H1 (cell line): ENCODE results near the gene KLF7. TPM values are rescaled to one million over a fixed set of nuclear protein-coding genes. Genes with fewer than 3 reads are reported as not detected.

Experiments
- CTCF ChIA-PET: fragments of 300-600 bp; sonication (Branson Sonifier 250); formaldehyde crosslinking; loops from one replicate; lab custom pipeline; 2021; ENCODE audit not compliant: partially characterized antibody; lab: Charles Lee
- POLR2A ChIA-PET: fragments of 300-600 bp; sonication (Branson Sonifier 250); formaldehyde crosslinking; loops from one replicate; lab custom pipeline; 2021; ENCODE audit warnings: inconsistent platforms; ENCODE audit not compliant: partially characterized antibody; lab: Charles Lee
- DNase-seq, 2 experiments: peaks; one replicate each; pipeline versions ENCODE4 v3.0.0 to v3.0.0-alpha.2; 2010 to 2022; ENCODE audit warnings: low spot score in 2 of 2, low read depth in 1 of 2, mixed read lengths in 1 of 2
- FAIRE-seq: peaks from 2 replicates; lab custom pipeline; 2011; peaks lifted over from hg19 to GRCh38; lab: Jason Lieb, UNC
- H2AFZ ChIP-seq: 2 replicates; pipeline ENCODE4 v1.8.1; 2012; ENCODE audit warnings: low read length, inconsistent platforms
- H2AK5ac ChIP-seq: 2 replicates; pipeline ENCODE4 v1.6.1; 2013; ENCODE audit warnings: low read depth, low read length
- H2BK120ac ChIP-seq: replicated peaks from 2 replicates; pipeline ENCODE3; 2013; ENCODE audit warnings: low read depth, low read length, inconsistent platforms
- H2BK12ac ChIP-seq: 2 replicates; pipeline ENCODE4 v1.6.1; 2013; ENCODE audit warnings: low read depth, low read length
- H2BK15ac ChIP-seq: 2 replicates; pipeline ENCODE4 v1.6.1; 2013; ENCODE audit warnings: low read length
- H2BK20ac ChIP-seq: 2 replicates; pipeline ENCODE4 v1.6.1; 2013; ENCODE audit warnings: low read length
- H2BK5ac ChIP-seq: 2 replicates; pipeline ENCODE4 v1.6.1; 2013; ENCODE audit warnings: low read depth, low read length
- H3K14ac ChIP-seq: 2 replicates; pipeline ENCODE4 v1.6.1; 2013; ENCODE audit warnings: inconsistent platforms; ENCODE audit not compliant: insufficient read length
- H3K18ac ChIP-seq: 2 replicates; pipeline ENCODE4 v1.6.1; 2013; ENCODE audit warnings: low read length; ENCODE audit errors: extremely low read depth
- H3K23ac ChIP-seq: 2 replicates; pipeline ENCODE4 v1.6.1; 2013; ENCODE audit warnings: inconsistent platforms; ENCODE audit not compliant: insufficient read length
- H3K23me2 ChIP-seq: 2 replicates; pipeline ENCODE4 v1.6.1; 2013; ENCODE audit warnings: low read depth, low read length
- H3K27ac ChIP-seq: 2 replicates; pipeline ENCODE4 v1.6.1; 2011; ENCODE audit warnings: low read depth, low read length, inconsistent platforms
- H3K27me3 ChIP-seq, 4 experiments: replicated peaks in 1 of 4; 1 replicate in 1 of 4; 2 replicates in 3 of 4; pipeline versions ENCODE4 v1.6.1 to v1.8.1; 2011 to 2013; ENCODE audit warnings: low read length in 3 of 4, mild to moderate bottlenecking in 3 of 4, inconsistent platforms in 2 of 4, mixed read lengths in 2 of 4, moderate library complexity in 1 of 4; ENCODE audit not compliant: control insufficient read depth in 3 of 4, insufficient read depth in 3 of 4; ENCODE audit errors: extremely low read depth in 1 of 4
- H3K36me3 ChIP-seq, 4 experiments: 2 replicates each; pipeline versions ENCODE4 v1.6.1 to v1.8.1; 2011 to 2013; ENCODE audit warnings: mild to moderate bottlenecking in 4 of 4, low read length in 3 of 4, moderate library complexity in 2 of 4, control low read depth in 1 of 4, inconsistent platforms in 1 of 4; ENCODE audit not compliant: insufficient read depth in 4 of 4, control insufficient read depth in 2 of 4
- H3K4ac ChIP-seq: replicated peaks from 2 replicates; pipeline ENCODE3; 2013; ENCODE audit warnings: low read length, low read depth, mixed read lengths, inconsistent platforms; ENCODE audit not compliant: insufficient read length
- H3K4me1 ChIP-seq, 4 experiments: replicated peaks in 1 of 4; 1 replicate in 1 of 4; 2 replicates in 3 of 4; pipeline versions ENCODE4 v1.6.1 to v1.8.1; 2011 to 2013; ENCODE audit warnings: low read length in 3 of 4, inconsistent platforms in 2 of 4, mixed read lengths in 1 of 4; ENCODE audit not compliant: insufficient read depth in 4 of 4, control insufficient read depth in 3 of 4
- H3K4me2 ChIP-seq, 2 experiments: 2 replicates each; pipeline versions ENCODE4 v1.6.1 to v1.8.1; 2011 to 2013; ENCODE audit warnings: low read depth in 2 of 2, low read length in 2 of 2, control low read depth in 1 of 2, inconsistent platforms in 1 of 2, mild to moderate bottlenecking in 1 of 2; ENCODE audit not compliant: insufficient read depth in 1 of 2
- H3K4me3 ChIP-seq, 4 experiments: fragments of 200-600, 300-600 bp in 1 of 4; sonication (generic), shearing (Covaris generic), sonication (Bioruptor Twin) in 1 of 4; 2 replicates each; pipeline versions ENCODE4 v1.5.1 to v1.8.1; 2011 to 2016; ENCODE audit warnings: low read length in 4 of 4, low read depth in 3 of 4, control low read depth in 2 of 4, inconsistent platforms in 2 of 4, mild to moderate bottlenecking in 2 of 4, mixed read lengths in 1 of 4, moderate library complexity in 1 of 4; ENCODE audit not compliant: insufficient read depth in 2 of 4; ENCODE audit errors: extremely low read depth in 1 of 4
- H3K56ac ChIP-seq: replicated peaks from 2 replicates; pipeline ENCODE3; 2013; ENCODE audit warnings: low read depth, mild to moderate bottlenecking, mixed read lengths, low read length, inconsistent platforms; ENCODE audit not compliant: insufficient read length
- H3K79me1 ChIP-seq: 2 replicates; pipeline ENCODE4 v1.6.1; 2013; ENCODE audit warnings: low read depth, low read length, control low read depth
- H3K79me2 ChIP-seq, 2 experiments: 2 replicates each; pipeline versions ENCODE4 v1.6.1 to v1.8.1; 2012 to 2013; ENCODE audit warnings: low read length in 2 of 2, mild to moderate bottlenecking in 2 of 2, inconsistent platforms in 1 of 2; ENCODE audit not compliant: insufficient read depth in 2 of 2, control insufficient read depth in 1 of 2
- H3K9ac ChIP-seq, 4 experiments: replicated peaks in 1 of 4; 1 replicate in 1 of 4; 2 replicates in 3 of 4; pipeline versions ENCODE4 v1.6.1 to v1.8.1; 2011 to 2013; ENCODE audit warnings: low read depth in 3 of 4, low read length in 3 of 4, control low read depth in 2 of 4, mild to moderate bottlenecking in 2 of 4, moderate library complexity in 2 of 4, inconsistent platforms in 1 of 4; ENCODE audit errors: extremely low read depth in 1 of 4
- H3K9me3 ChIP-seq, 2 experiments: 2 replicates each; pipeline versions ENCODE4 v1.6.1 to v1.8.1; 2012 to 2013; ENCODE audit warnings: mild to moderate bottlenecking in 2 of 2, moderate library complexity in 2 of 2, control low read depth in 1 of 2, inconsistent platforms in 1 of 2, low read depth in 1 of 2, low read length in 1 of 2, mixed read lengths in 1 of 2; ENCODE audit not compliant: insufficient read depth in 2 of 2
- H4K20me1 ChIP-seq, 2 experiments: replicated peaks in 1 of 2; 2 replicates each; pipeline versions ENCODE3 to v1.8.1; 2011 to 2013; ENCODE audit warnings: inconsistent platforms in 2 of 2, low read length in 2 of 2, mild to moderate bottlenecking in 1 of 2; ENCODE audit not compliant: insufficient read depth in 2 of 2, control insufficient read depth in 1 of 2
- H4K5ac ChIP-seq: 2 replicates; pipeline ENCODE4 v1.6.1; 2013; ENCODE audit warnings: low read length, low read depth, mixed read lengths, inconsistent platforms; ENCODE audit not compliant: insufficient read length
- H4K8ac ChIP-seq: 2 replicates; pipeline ENCODE4 v1.8.0; 2013; ENCODE audit warnings: mild to moderate bottlenecking, moderate library complexity, low read length, inconsistent platforms; ENCODE audit not compliant: insufficient read depth; ENCODE audit errors: extremely low read depth
- H4K91ac ChIP-seq: replicated peaks from 2 replicates; pipeline ENCODE3; 2013; ENCODE audit warnings: low read length, mixed read lengths, inconsistent platforms; ENCODE audit not compliant: insufficient read length
- BACH1 ChIP-seq: IDR thresholded peaks from 2 replicates; pipeline ENCODE4 v1.6.1; 2012; ENCODE audit warnings: low read length, improper control_type of control experiment
- CBX5 ChIP-seq: fragments of 300-800, 300-1000 bp; sonication (generic); IDR thresholded peaks from 2 replicates; pipeline ENCODE4 v1.7.1; 2016; ENCODE audit warnings: antibody characterized with exemption, low read length, low read depth
- E2F6 ChIP-seq: IDR thresholded peaks from 2 replicates; pipeline ENCODE4 v1.6.1; 2012; ENCODE audit warnings: inconsistent platforms
- EGR1 ChIP-seq: IDR thresholded peaks from 2 replicates; pipeline ENCODE4 v1.6.1; 2011; ENCODE audit warnings: low read depth, low read length, borderline replicate concordance
- NRF1 ChIP-seq: IDR thresholded peaks from 2 replicates; pipeline ENCODE4 v1.6.1; 2011; ENCODE audit warnings: mild to moderate bottlenecking, low read depth, low read length, improper control_type of control experiment
- PHF8 ChIP-seq: fragments of 200-600 bp; sonication (generic); conservative IDR thresholded peaks from 2 replicates; pipeline ENCODE4 v1.7.1; 2012; ENCODE audit warnings: low read depth, mild to moderate bottlenecking, inconsistent platforms, low read length, moderate library complexity
- POLR2AphosphoS5 ChIP-seq: IDR thresholded peaks from 2 replicates; pipeline ENCODE4 v1.6.1; 2011; ENCODE audit warnings: low read depth, low read length
- TCF12 ChIP-seq: IDR thresholded peaks from 2 replicates; pipeline ENCODE4 v1.6.1; 2011; ENCODE audit warnings: low read depth, mild to moderate bottlenecking, low read length
- TEAD4 ChIP-seq: IDR thresholded peaks from 2 replicates; pipeline ENCODE4 v1.6.1; 2012; ENCODE audit warnings: low read depth, low read length, inconsistent platforms, mixed read lengths
- whole genome bisulfite sequencing, 2 experiments: shearing (Covaris generic) in 1 of 2; methylation state at CpG; one replicate each; pipeline versions ENCODE4 v1.1.6 to v1.1.7; 2013 to 2015; ENCODE audit warnings: low lambda C conversion rate in 2 of 2, mixed read lengths in 2 of 2, inconsistent platforms in 1 of 2, low coverage in 1 of 2, missing lambda C conversion rate in 1 of 2; ENCODE audit not compliant: insufficient replicate concordance in 2 of 2, insufficient coverage in 1 of 2, insufficient read length in 1 of 2; ENCODE audit errors: extremely low coverage in 1 of 2, missing lambda C conversion rate in 1 of 2; 5-methylcytosine and 5-hydroxymethylcytosine counted together
- polyA plus RNA-seq, 7 experiments: library from polyadenylated mRNA; depleted of rRNA in 3 of 7; stranded (reverse) in 5 of 7; unstranded in 2 of 7; fragments of >200 nt in 5 of 7; fragments of 200-250 nt in 2 of 7; gene quantifications; 1 replicate in 5 of 7; 2 replicates in 1 of 7; 4 replicates in 1 of 7; pipeline versions ENCODE4 v1.2.1 to v1.2.3, GENCODE V29; 2011 to 2013; ENCODE audit warnings: missing spikeins in 2 of 7, mixed read lengths in 2 of 7
- total RNA-seq: library from RNA; stranded (reverse); fragmentation: NEBNext Ultra II Directional; extraction: Animal tissue kit (Norgen Biotek cat#: 25700); gene quantifications from 2 replicates; pipeline ENCODE4 v1.2.1, GENCODE V29; 2021

Gene KLF7
- total and polyA plus RNA-seq, 2 of the 8 experiments (the other 6 are each of a cell fraction or from before 2014, with no cell fraction given) = 9.6 to 23.3 TPM

GRCh38 chr2:207037896-207038295 is 127.9 kb downstream of the KLF7 start:
- H3K4me3 ChIP-seq = no peak overlapping the region
- H4K91ac ChIP-seq = no peak overlapping the region
- H2BK120ac ChIP-seq = no peak overlapping the region
- H3K4me2 ChIP-seq = no peak overlapping the region; a peak in 1 of 4 replicates
- POLR2A ChIA-PET = interaction anchor here (1.2 to 1.4 kb wide), 2 partner anchors 30 to 237 kb away, joined by 3 to 5 read pairs; no protein-coding TSS in a partner anchor
- no peaks in the 10 kb centered on the region for H4K20me1 ChIP-seq
- peaks cover 0 to 7% of the 10 kb centered on the region in 2 experiments; a peak in 3 of 4 replicates for H3K9me3 ChIP-seq
- no peak overlapping the region for H3K56ac ChIP-seq
- no peak overlapping the region for H2BK15ac ChIP-seq
- peak overlapping the region; percentile 79; the same call in 1 of the 2 replicates for H3K18ac ChIP-seq
- peak overlapping the region; percentile 76; the same call in 1 of the 2 replicates for H2BK20ac ChIP-seq
- no peak overlapping the region for H3K14ac ChIP-seq
- TF ChIP-seq EGR1 (no peak), NRF1 (no peak), PHF8 (no peak), E2F6 (no peak), BACH1 (no peak), TCF12 (no peak), POLR2AphosphoS5 (no peak), TEAD4 (no peak), CBX5 (no peak)
- TF ChIP-seq, all 59 proteins: peak for 0
- Histone ChIP-seq H3K23me2 (no peaks in the 10 kb centered on the region), H4K8ac (no peak overlapping the region), H3K4ac (no peak overlapping the region), H3K27me3 (no peaks in the 10 kb centered on the region), H3K27ac (no peak overlapping the region), H2AK5ac (no peak overlapping the region; the same call in 1 of the 2 replicates), H3K9ac (no peak overlapping the region), H3K23ac (no peak overlapping the region), H3K79me2 (no peaks in the 10 kb centered on the region), H4K5ac (no peak overlapping the region), H3K4me1 (peaks cover 4 to 20% (median 8%) of the 10 kb centered on the region in 4 experiments; a peak in 5 of 7 replicates), H2AFZ (no peak overlapping the region), H2BK12ac (no peak overlapping the region), H3K36me3 (peaks cover 0 to 3% (median 0%) of the 10 kb centered on the region in 4 experiments; a peak in 1 of 8 replicates), H3K79me1 (no peaks in the 10 kb centered on the region), H2BK5ac (peak overlapping the region; percentile 0; the same call in 1 of the 2 replicates)
- no peak for DNase-seq
- CTCF ChIA-PET = interaction anchor here (1.1 kb wide), 1 partner anchor 48 kb away, joined by 4 read pairs; no protein-coding TSS in a partner anchor
- 78% methylated on average over 7 of the region's 7 CpGs; no CpG with 5 or more reads in 1 of the 2 experiments for WGBS, 2 experiments
- no peak for FAIRE-seq
